OCI-LY1 (cell line): ENCODE measurements around the gene PPP1R10.

Source experiments
- EZH2 ChIP-seq: fragments of 200-600 bp; sonication (generic), shearing (Covaris generic); IDR thresholded peaks from 2 replicates; pipeline ENCODE4 v1.8.0; 2017; ENCODE audit warnings: borderline replicate concordance, mixed run types, mild to moderate bottlenecking, antibody characterized with exemption, low read length, moderate library complexity, mixed read lengths
- TF ChIP-seq, protein P1 (sequence below): fragments of 200-600 bp; sonication (generic), shearing (Covaris generic); IDR thresholded peaks from 2 replicates; pipeline ENCODE4 v1.5.1; 2017; ENCODE audit warnings: mild to moderate bottlenecking, antibody characterized with exemption, low read length, moderate library complexity, mixed read lengths

GRCh38 chr6:30578051-30578450 is 39.0 kb downstream of the PPP1R10 start:
- TF ChIP-seq, protein P1, sequence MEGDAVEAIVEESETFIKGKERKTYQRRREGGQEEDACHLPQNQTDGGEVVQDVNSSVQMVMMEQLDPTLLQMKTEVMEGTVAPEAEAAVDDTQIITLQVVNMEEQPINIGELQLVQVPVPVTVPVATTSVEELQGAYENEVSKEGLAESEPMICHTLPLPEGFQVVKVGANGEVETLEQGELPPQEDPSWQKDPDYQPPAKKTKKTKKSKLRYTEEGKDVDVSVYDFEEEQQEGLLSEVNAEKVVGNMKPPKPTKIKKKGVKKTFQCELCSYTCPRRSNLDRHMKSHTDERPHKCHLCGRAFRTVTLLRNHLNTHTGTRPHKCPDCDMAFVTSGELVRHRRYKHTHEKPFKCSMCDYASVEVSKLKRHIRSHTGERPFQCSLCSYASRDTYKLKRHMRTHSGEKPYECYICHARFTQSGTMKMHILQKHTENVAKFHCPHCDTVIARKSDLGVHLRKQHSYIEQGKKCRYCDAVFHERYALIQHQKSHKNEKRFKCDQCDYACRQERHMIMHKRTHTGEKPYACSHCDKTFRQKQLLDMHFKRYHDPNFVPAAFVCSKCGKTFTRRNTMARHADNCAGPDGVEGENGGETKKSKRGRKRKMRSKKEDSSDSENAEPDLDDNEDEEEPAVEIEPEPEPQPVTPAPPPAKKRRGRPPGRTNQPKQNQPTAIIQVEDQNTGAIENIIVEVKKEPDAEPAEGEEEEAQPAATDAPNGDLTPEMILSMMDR: no peak
- no peak for TF ChIP-seq EZH2
